Fibroblast of lung (primary cell): ENCODE data around the gene APOL2. TPM values are rescaled to one million over a fixed set of nuclear protein-coding genes. Genes with fewer than 3 reads are reported as not detected.
"Not testable (repeated sequence)": the region's sequence is repeated elsewhere in the genome, so short reads cannot be mapped to it uniquely, and the experiment has no call there.

ENCODE experiments used
- DNase-seq, 2 donors: peaks; one replicate each; pipeline versions ENCODE4 v3.0.0 to v3.0.0-alpha.2; 2010; ENCODE audit warnings: low read depth in 2 of 2
- H2AFZ ChIP-seq: 2 replicates; pipeline ENCODE4 v1.5.1; 2012; ENCODE audit warnings: low read length, control low read depth, inconsistent platforms
- H3K27ac ChIP-seq: 2 replicates; pipeline ENCODE4 v1.5.1; 2011; ENCODE audit warnings: low read length, control low read depth; ENCODE audit not compliant: insufficient read depth
- H3K27me3 ChIP-seq: 2 replicates; pipeline ENCODE4 v1.5.1; 2011; ENCODE audit warnings: mild to moderate bottlenecking, low read length; ENCODE audit not compliant: control insufficient read depth, insufficient read depth
- H3K36me3 ChIP-seq: 2 replicates; pipeline ENCODE4 v1.5.1; 2011; ENCODE audit warnings: low read length; ENCODE audit not compliant: control insufficient read depth, insufficient read depth
- H3K4me1 ChIP-seq: 2 replicates; pipeline ENCODE4 v1.5.1; 2011; ENCODE audit warnings: low read length; ENCODE audit not compliant: control insufficient read depth, insufficient read depth; ENCODE audit errors: extremely low read depth
- H3K4me2 ChIP-seq: 2 replicates; pipeline ENCODE4 v1.5.1; 2011; ENCODE audit warnings: low read length, control low read depth; ENCODE audit not compliant: insufficient read depth; ENCODE audit errors: extremely low read depth
- H3K4me3 ChIP-seq, 4 experiments: fragments of 200-600 bp in 1 of 4; sonication (generic) in 1 of 4; replicated peaks in 1 of 4; 2 replicates each; pipeline ENCODE4 v1.5.1; 2011 to 2016; ENCODE audit warnings: low read length in 4 of 4, low read depth in 3 of 4, mild to moderate bottlenecking in 3 of 4, control low read depth in 2 of 4, inconsistent platforms in 1 of 4, mixed read lengths in 1 of 4; ENCODE audit not compliant: insufficient read depth in 1 of 4; ENCODE audit errors: control extremely low read depth in 1 of 4
- H3K79me2 ChIP-seq: 2 replicates; pipeline ENCODE4 v1.5.1; 2012; ENCODE audit warnings: mild to moderate bottlenecking, low read length, inconsistent platforms; ENCODE audit not compliant: control insufficient read depth, insufficient read depth
- H3K9ac ChIP-seq: 2 replicates; pipeline ENCODE4 v1.5.1; 2011; ENCODE audit warnings: mild to moderate bottlenecking, low read length, control low read depth; ENCODE audit not compliant: insufficient read depth
- H3K9me3 ChIP-seq: 2 replicates; pipeline ENCODE4 v1.5.1; 2012; ENCODE audit warnings: low read depth, low read length; ENCODE audit not compliant: control insufficient read depth, insufficient read depth
- H4K20me1 ChIP-seq: 2 replicates; pipeline ENCODE4 v1.5.1; 2011; ENCODE audit warnings: low read length; ENCODE audit not compliant: control insufficient read depth, insufficient read depth; ENCODE audit errors: extremely low read depth
- EZH2 ChIP-seq: IDR thresholded peaks from 2 replicates; pipeline ENCODE4 v1.5.1; 2012; ENCODE audit warnings: low read length, control low read depth, mild to moderate bottlenecking; ENCODE audit errors: missing control alignments
- polyA plus RNA-seq, 2 donors: library from polyadenylated mRNA; depleted of rRNA in 1 of 2; stranded (reverse) in 1 of 2; unstranded in 1 of 2; fragments of >200 nt; gene quantifications; 2 replicates each; pipeline ENCODE4 v1.2.1, GENCODE V29; 2011 to 2012; ENCODE audit warnings: missing spikeins in 1 of 2
- total RNA-seq: library from RNA; depleted of rRNA; stranded (reverse); fragments of >200 nt; gene quantifications from 2 replicates; pipeline ENCODE4 v1.2.1, GENCODE V29; 2014
- TF ChIP-seq, protein P1 (sequence below), 2 donors: IDR thresholded peaks in 1 of 2; conservative IDR thresholded peaks in 1 of 2; 1 replicate in 1 of 2; 2 replicates in 1 of 2; pipeline ENCODE4 v1.5.1; 2011 to 2012; ENCODE audit warnings: low read length in 2 of 2, control low read depth in 1 of 2, inconsistent platforms in 1 of 2, low read depth in 1 of 2, mild to moderate bottlenecking in 1 of 2

The APOL2 gene
- total and polyA plus RNA-seq, 2 donors (not counting 1 experiment from before 2014, with no cell fraction given) = 38.0 to 49.5 TPM

DNA sequence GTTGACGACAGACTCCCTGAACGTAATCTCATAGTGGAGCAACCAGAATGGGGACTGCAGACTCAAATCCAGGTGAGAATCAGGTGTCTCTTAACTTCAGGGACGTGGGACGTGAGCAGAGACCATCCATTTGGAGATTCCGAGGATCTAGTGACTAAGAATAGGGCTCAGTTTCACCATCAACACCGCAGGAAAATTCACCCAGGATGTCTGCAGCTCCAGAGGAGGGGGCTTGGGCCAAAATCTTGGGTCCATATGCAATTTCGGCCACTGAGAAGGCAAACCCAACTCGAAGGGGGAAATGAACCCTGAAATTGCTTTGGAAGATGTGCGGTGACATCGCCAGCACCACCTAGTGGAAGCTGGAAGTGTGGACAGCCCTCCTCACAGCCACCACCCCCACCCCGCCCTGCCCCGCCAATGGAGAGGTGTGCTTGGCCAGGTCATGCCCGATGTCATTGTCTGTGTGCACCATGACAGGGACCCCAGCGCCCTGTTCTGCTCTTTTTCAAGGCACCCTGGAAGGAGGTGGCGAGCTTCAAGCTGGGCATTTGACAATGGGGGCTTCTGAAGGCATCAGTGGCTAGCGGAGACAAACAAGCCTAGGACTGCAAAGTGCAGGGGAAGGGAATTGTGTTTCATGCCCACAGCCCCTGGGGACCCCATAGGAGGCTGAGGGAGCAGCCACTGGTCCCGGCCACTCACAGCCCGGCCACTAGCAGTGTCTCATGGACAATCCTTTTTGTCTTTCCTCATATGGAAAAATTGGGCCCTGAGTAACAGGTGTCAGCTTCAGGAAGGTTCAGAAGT, 38.4 kb upstream of the APOL2 start:
- Histone ChIP-seq H3K4me2 (no peak overlapping the region), H3K27me3 (no peaks in the 10 kb centered on the region), H3K9me3 (no peaks in the 10 kb centered on the region), H3K79me2 (no peaks in the 10 kb centered on the region), H3K27ac (no peak overlapping the region), H3K36me3 (peaks cover 20% of the 10 kb centered on the region), H4K20me1 (no peaks in the 10 kb centered on the region), H3K4me3 (no peak overlapping the region), H2AFZ (no peak overlapping the region), H3K4me1 (no peaks in the 10 kb centered on the region), H3K9ac (no peak overlapping the region)
- DNase-seq = peak; percentile 53 to 65
- TF ChIP-seq EZH2 = no peak
- TF ChIP-seq, protein P1, sequence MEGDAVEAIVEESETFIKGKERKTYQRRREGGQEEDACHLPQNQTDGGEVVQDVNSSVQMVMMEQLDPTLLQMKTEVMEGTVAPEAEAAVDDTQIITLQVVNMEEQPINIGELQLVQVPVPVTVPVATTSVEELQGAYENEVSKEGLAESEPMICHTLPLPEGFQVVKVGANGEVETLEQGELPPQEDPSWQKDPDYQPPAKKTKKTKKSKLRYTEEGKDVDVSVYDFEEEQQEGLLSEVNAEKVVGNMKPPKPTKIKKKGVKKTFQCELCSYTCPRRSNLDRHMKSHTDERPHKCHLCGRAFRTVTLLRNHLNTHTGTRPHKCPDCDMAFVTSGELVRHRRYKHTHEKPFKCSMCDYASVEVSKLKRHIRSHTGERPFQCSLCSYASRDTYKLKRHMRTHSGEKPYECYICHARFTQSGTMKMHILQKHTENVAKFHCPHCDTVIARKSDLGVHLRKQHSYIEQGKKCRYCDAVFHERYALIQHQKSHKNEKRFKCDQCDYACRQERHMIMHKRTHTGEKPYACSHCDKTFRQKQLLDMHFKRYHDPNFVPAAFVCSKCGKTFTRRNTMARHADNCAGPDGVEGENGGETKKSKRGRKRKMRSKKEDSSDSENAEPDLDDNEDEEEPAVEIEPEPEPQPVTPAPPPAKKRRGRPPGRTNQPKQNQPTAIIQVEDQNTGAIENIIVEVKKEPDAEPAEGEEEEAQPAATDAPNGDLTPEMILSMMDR (conservative IDR thresholded peaks at IDR 0.05 in 1 of 2, IDR thresholded peaks at IDR 0.05 in 1 of 2; ENCODE audit: low read depth in 1 of 2, low read length in 2 of 2) = peak; percentile 66 to 82

DNA sequence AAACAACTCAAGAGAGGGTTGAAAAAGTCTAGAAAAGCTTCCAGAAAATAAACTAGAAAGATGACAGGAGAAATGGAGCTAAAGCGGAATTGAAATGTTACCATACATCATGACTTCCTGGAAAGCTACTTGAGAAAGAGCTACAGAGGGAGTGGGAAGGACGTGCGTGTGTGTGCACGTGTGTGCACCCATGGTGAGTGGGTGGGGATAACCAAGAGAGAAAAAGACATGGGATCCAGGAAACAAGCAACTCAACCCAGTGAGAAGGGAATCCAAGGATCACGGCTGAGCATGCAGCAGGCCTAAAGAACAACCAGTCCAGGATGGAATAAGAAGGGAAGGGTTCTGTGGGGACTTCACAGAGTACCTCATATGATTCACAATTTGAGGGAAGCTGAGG, 35.2 kb upstream of the APOL2 start:
- DNase-seq = no peak
- Histone ChIP-seq H3K9ac (no peak overlapping the region), H4K20me1 (no peaks in the 10 kb centered on the region), H3K4me3 (no peak overlapping the region), H2AFZ (no peak overlapping the region), H3K27ac (no peak overlapping the region), H3K9me3 (no peaks in the 10 kb centered on the region), H3K4me1 (no peaks in the 10 kb centered on the region), H3K27me3 (no peaks in the 10 kb centered on the region), H3K36me3 (peaks cover 5% of the 10 kb centered on the region), H3K4me2 (no peak overlapping the region), H3K79me2 (no peaks in the 10 kb centered on the region)
- TF ChIP-seq, protein P1 (conservative IDR thresholded peaks at IDR 0.05 in 1 of 2, IDR thresholded peaks at IDR 0.05 in 1 of 2; ENCODE audit: low read depth in 1 of 2, low read length in 2 of 2) = no peak
- no peak for TF ChIP-seq EZH2

DNA sequence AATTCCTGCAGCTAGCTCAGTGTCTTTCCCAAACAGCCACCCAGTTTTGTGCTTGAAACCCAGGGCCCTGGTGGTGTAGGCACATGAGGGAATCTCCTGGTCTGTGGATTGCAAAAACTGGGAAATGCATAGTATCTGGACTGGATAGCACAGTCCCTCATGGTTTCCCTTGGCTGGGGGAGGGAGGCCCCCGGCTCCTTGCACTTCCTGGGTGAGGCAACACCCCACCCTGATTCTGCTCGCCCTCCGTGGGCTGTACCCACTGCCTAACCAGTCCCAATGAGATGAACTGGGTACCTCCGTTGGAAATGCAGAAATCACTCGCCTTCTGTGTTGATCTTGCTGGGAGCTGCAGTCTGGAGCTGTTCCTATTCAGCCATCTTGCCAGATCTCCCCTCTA, 32.6 kb upstream of the APOL2 start:
- H4K20me1 ChIP-seq, H2AFZ ChIP-seq: not testable (repeated sequence)

DNA sequence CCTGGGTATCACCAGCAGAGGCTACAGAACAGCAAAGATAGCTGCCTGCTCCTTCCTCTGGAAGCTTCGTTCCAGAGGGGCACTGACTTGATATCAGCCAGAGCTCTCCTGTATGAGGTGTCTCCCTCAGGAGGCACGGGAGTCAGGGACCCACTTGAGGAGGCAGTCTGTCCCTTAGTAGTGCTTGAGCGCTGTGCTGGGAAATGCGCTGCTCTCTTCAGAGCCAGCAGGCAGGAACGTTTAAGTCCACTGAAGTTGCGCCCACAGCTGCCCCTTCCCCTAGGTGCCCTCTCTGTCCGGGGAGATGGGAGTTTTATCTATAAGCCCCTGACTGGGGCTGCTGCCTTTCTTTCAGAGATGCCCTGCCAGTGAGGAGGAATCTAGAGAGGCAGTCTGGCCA, 31.9 kb upstream of the APOL2 start:
- H3K9me3 ChIP-seq, H3K4me3 ChIP-seq, H3K79me2 ChIP-seq, H3K4me1 ChIP-seq, H2AFZ ChIP-seq, H3K27me3 ChIP-seq, H3K9ac ChIP-seq, H3K27ac ChIP-seq, H4K20me1 ChIP-seq, H3K4me2 ChIP-seq, DNase-seq, H3K36me3 ChIP-seq: not testable (repeated sequence)

More for the DNA sequence above, 32.6 kb upstream of the APOL2 start:
- not testable (repeated sequence) for H3K9me3 ChIP-seq, H3K4me3 ChIP-seq, DNase-seq, H3K27me3 ChIP-seq, H3K36me3 ChIP-seq, H3K4me2 ChIP-seq, H3K27ac ChIP-seq, H3K4me1 ChIP-seq, H3K9ac ChIP-seq, H3K79me2 ChIP-seq
